NCI-H2196 (cell line): ENCODE measurements around the gene RFX3.

ENCODE experiments used
- DNase-seq: peaks from one replicate; lab custom pipeline; 2025; ENCODE audit not compliant: unreplicated experiment; lab: John Stamatoyannopoulos, UW

Gene RFX3

GRCh38 chr9:3525836-3526164 is at the start of gene RFX3:
TSS of gene RFX3 (minus strand) at chr9:3526001. CDS start at chr9:3395588, 130,413 bp downstream.
- DNase-seq = peak; percentile 98

GRCh38 chr9:3571500-3571899 is 45.7 kb upstream of the RFX3 start:
- DNase-seq = no peak

GRCh38 chr9:3569529-3569928 is 43.7 kb upstream of the RFX3 start:
- no peak for DNase-seq

GRCh38 chr9:3567988-3568387 is 42.2 kb upstream of the RFX3 start:
- no peak for DNase-seq

DNA sequence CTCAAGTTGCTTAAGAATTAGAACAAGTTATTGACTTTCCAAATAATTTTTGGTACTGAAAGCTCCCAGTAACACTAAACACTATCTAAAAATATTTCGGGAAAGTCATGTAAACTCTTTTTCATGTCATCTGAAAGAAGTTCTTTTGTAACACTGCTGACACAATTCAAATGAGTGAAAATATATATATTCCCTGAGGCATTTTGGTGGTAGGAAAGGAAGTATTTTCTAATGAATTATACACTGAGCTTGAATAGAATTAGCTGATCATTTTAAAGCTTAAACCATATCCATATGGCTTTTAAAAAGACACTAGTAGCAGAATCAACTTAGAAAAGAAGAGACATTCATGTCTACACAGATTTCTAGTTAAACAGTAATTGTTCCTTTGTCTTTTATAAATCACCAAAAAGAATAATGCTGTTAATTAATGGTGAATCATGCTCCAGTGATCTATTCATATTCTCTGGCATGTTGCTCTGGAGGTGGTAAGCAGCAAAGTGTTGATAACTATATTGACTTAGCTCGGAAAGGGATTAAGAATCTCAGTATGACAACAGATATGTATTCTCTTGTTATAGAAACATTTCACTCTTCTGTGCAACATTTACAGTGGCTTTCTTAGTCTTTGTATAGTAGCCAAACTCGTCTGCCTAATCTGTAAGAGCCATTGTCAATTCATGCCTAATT is 27.4 kb upstream of the RFX3 start:
- no peak for DNase-seq

GRCh38 chr9:3549225-3549624 is 23.4 kb upstream of the RFX3 start:
- DNase-seq = no peak

DNA sequence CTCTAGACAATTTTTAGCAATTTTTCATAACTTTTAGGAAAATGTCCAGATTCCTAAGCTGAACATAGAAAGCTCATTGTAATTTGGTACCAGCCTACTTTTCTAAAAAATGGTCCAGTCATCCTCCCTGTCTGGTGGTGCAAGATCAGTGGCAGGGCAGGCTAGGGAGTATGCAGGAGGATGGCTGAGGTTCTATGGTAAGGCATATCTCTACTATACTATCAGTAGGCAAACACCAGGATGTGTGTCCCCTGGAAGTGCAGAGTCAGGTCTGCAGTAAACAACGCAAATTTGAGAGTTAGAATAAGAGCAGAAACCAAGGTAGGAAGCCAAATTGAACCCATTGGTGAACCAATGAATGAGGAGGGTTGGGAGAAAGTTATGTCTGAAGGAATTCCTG is 22.8 kb upstream of the RFX3 start:
- DNase-seq = no peak

GRCh38 chr9:3541206-3541605 is 15.4 kb upstream of the RFX3 start:
- DNase-seq = no peak

GRCh38 chr9:3534614-3535404 is 9.0 kb upstream of the RFX3 start:
- no peak for DNase-seq

GRCh38 chr9:3532158-3532557 is 6.4 kb upstream of the RFX3 start:
- no peak for DNase-seq

- DNase-seq = no peak
Observed at GRCh38 chr9:3528451-3528850, 2.6 kb upstream of the RFX3 start.

- peak; percentile 71 for DNase-seq
Observed at GRCh38 chr9:3526997-3527940, 1.5 kb upstream of the RFX3 start.

- DNase-seq = peak; percentile 98
Observed at GRCh38 chr9:3526165-3526996, 580 bp upstream of the RFX3 start.

DNA sequence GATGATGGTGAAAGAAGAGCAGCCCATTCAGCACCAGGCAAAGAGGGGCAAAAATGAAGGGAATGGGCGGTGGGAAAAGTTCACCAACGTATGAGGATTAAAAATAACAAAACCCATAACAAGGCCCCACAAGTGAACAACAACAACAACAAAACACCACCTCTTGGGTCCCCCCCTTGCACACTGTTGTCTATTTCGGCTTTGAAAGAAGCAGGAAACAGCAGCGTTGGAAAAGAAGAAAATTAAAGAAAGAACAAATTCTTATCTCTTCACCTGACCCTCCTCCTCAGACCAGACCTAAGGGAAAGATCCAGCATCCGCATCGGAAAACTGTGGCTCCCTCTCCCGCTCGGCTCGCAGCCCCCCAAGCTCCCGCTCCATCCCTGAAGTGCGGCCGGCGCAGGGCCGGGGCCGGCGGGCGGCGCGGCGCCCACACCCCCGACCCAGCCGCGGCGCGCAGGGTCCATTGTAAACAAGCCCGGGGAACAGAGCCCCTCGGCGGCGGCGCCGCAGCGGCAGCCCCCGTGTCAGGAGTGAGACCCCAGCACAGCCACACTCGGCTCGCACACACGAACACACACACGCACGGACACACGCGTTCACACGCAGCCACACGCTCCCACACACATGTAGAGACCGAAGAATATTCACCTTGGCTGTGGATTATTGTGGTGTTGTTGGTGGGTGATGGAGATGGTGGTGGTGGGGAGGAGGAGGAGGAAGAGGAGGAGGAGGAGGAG is 535 bp downstream of the RFX3 start:
- no peak for DNase-seq

GRCh38 chr9:3521966-3522365 is 3.8 kb downstream of the RFX3 start:
- DNase-seq = no peak

DNA sequence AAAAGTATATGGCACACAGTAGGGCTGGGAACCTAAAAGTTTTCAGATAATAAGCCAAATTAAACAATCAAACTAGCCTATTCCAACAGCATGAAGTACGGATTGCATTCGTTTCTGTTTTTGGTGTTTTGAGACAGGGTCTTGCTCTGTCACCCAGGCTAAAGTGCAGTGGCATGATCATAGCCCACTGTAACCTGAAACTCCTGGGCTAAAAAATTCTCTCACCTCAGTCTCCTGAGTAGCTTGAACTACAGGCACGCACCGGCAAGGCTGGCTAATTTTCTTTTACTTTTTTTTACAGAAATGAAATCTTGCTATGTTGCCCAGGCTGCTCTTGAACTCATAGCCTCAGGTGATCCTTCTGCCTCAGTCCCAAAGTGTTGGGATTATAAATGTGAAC is 5.2 kb downstream of the RFX3 start:
- no peak for DNase-seq

- no peak for DNase-seq
Observed at GRCh38 chr9:3517377-3518048, 8.3 kb downstream of the RFX3 start.

GRCh38 chr9:3516667-3517330 is 9.0 kb downstream of the RFX3 start:
- DNase-seq = no peak

GRCh38 chr9:3515405-3515804 is 10.4 kb downstream of the RFX3 start:
- no peak for DNase-seq
